SHP77 (cell line): ENCODE results near the gene STX1A.
"Not testable (repeated sequence)": the region's sequence is repeated elsewhere in the genome, so short reads cannot be mapped to it uniquely, and the experiment has no call there.

ENCODE experiments used
- DNase-seq, 2 experiments: peaks; one replicate each; lab custom pipeline; 2025; lab: John Stamatoyannopoulos, UW

The STX1A gene

GRCh38 chr7:73681031-73681430 lies 38.4 kb downstream of the STX1A start:
- no peak for DNase-seq

- DNase-seq = no peak
These were observed 39.0 kb downstream of the STX1A start for GRCh38 chr7:73680501-73680900.

GRCh38 chr7:73679709-73680108 lies 39.8 kb downstream of the STX1A start:
- DNase-seq = no peak

- DNase-seq = no peak
These were observed 40.6 kb downstream of the STX1A start for GRCh38 chr7:73678862-73679261.

- not testable (repeated sequence) for DNase-seq
These were observed 43.4 kb downstream of the STX1A start for GRCh38 chr7:73676062-73676461.

- DNase-seq = no peak
These were observed 44.9 kb downstream of the STX1A start for GRCh38 chr7:73674468-73675124.

- no peak for DNase-seq
These were observed 47.5 kb downstream of the STX1A start for GRCh38 chr7:73671857-73672445.

- DNase-seq = no peak
These were observed 48.2 kb downstream of the STX1A start for GRCh38 chr7:73671322-73671661.

- DNase-seq = no peak
These were observed 49.5 kb downstream of the STX1A start for GRCh38 chr7:73669858-73670385.

- DNase-seq = no peak
These were observed 50.2 kb downstream of the STX1A start for GRCh38 chr7:73669288-73669701.

GRCh38 chr7:73668886-73669230 lies 50.6 kb downstream of the STX1A start:
- DNase-seq = no peak

GRCh38 chr7:73668103-73668885 lies 51.2 kb downstream of the STX1A start:
- no peak for DNase-seq

- peak; percentile 50 to 69 for DNase-seq
These were observed 51.9 kb downstream of the STX1A start, which contains the start of gene VPS37D for GRCh38 chr7:73667344-73668102. TSS of gene VPS37D (plus strand) at chr7:73667831. CDS start at chr7:73667959, 128 bp downstream.

- no peak for DNase-seq
These were observed 56.4 kb downstream of the STX1A start for GRCh38 chr7:73663033-73663432.

GRCh38 chr7:73660594-73660993 lies 58.9 kb downstream of the STX1A start:
- not testable (repeated sequence) for DNase-seq

GRCh38 chr7:73659983-73660382 lies 59.5 kb downstream of the STX1A start:
- no peak for DNase-seq

GRCh38 chr7:73655309-73655708 lies 64.2 kb downstream of the STX1A start:
- DNase-seq = not testable (repeated sequence)

- no peak for DNase-seq
These were observed 66.9 kb downstream of the STX1A start for GRCh38 chr7:73652541-73652949.

- no peak for DNase-seq
These were observed 68.9 kb downstream of the STX1A start for GRCh38 chr7:73650524-73650923.

GRCh38 chr7:73649576-73649975 lies 69.9 kb downstream of the STX1A start:
- no peak for DNase-seq
